Activated CD4-positive, alpha-beta T cell treated with anti-CD3 and anti-CD28 coated beads, Interleukin-2, amount 10 ng/mL, durations not matched to agents 7 days and 5 days (primary cell): Measurements from ENCODE around the gene RARG. TPM values are rescaled to one million over a fixed set of nuclear protein-coding genes. Genes with fewer than 3 reads are reported as not detected.
"Not testable (repeated sequence)": the region's sequence is repeated elsewhere in the genome, so short reads cannot be mapped to it uniquely, and the experiment has no call there.

ENCODE experiments used
- CTCF ChIA-PET: fragments of 350-600 bp; sonication (Branson Sonifier 250); formaldehyde crosslinking; loops from one replicate; lab custom pipeline; 2021; ENCODE audit warnings: antibody characterized with exemption; lab: Charles Lee
- POLR2A ChIA-PET: fragments of 350-600 bp; sonication (Branson Sonifier 250); formaldehyde crosslinking; loops from one replicate; lab custom pipeline; 2021; ENCODE audit warnings: antibody characterized with exemption; lab: Charles Lee
- DNase-seq: peaks from one replicate; pipeline ENCODE4 v3.0.0-alpha.2; 2020
- H3K27ac Mint-ChIP-seq: one replicate; pipeline ENCODE4 v1.8.0; 2021; ENCODE audit warnings: mild to moderate bottlenecking, moderate library complexity, mixed read lengths
- H3K27me3 Mint-ChIP-seq: one replicate; pipeline ENCODE4 v1.8.0; 2021; ENCODE audit warnings: mixed read lengths
- H3K36me3 Mint-ChIP-seq: one replicate; pipeline ENCODE4 v1.8.0; 2021; ENCODE audit warnings: low read depth, mixed read lengths
- H3K4me1 Mint-ChIP-seq: one replicate; pipeline ENCODE4 v1.8.0; 2021; ENCODE audit warnings: mixed read lengths
- H3K4me3 Mint-ChIP-seq: one replicate; pipeline ENCODE4 v1.8.0; 2021; ENCODE audit warnings: mild to moderate bottlenecking, moderate library complexity, mixed read lengths
- H3K9me3 Mint-ChIP-seq: one replicate; pipeline ENCODE4 v1.8.0; 2021; ENCODE audit warnings: mixed read lengths
- total RNA-seq, 2 experiments: library from RNA; stranded (reverse); gene quantifications; one replicate each; pipeline ENCODE4 v1.2.3, GENCODE V29; 2021

Gene RARG
- total RNA-seq, 2 experiments from 2014 or later = 58.3 to 59.7 TPM

- Mint-ChIP-seq H3K4me1 (peaks cover 59% of the 10 kb centered on the region), H3K9me3 (no peaks in the 10 kb centered on the region), H3K27ac (peak overlapping the region; percentile 95), H3K4me3 (peak overlapping the region; percentile 84), H3K36me3 (peaks cover 36% of the 10 kb centered on the region), H3K27me3 (no peaks in the 10 kb centered on the region)
- ChIA-PET POLR2A (interaction anchor here (0.8 kb wide), 1 partner anchor 19 kb away, joined by 4 read pairs; no protein-coding TSS in a partner anchor), CTCF (interaction anchor here (0.6 to 4.4 kb wide), 10 partner anchors 17 to 161 kb away, joined by 3 to 33 read pairs (median 4); partner anchors contain the start of genes AAAS and PFDN5)
- no peak for DNase-seq
Observed at GRCh38 chr12:53179687-53180219, 52.3 kb downstream of the RARG start.

- H3K9me3 Mint-ChIP-seq, DNase-seq, H3K27me3 Mint-ChIP-seq, POLR2A ChIA-PET: not testable (repeated sequence)
- CTCF ChIA-PET = interaction anchor here (0.6 to 4.4 kb wide), 6 partner anchors 18 to 311 kb away, joined by 3 to 33 read pairs (median 4); partner anchors contain the start of gene AAAS
- peak overlapping the region; percentile 84 for H3K4me3 Mint-ChIP-seq
- H3K4me1 Mint-ChIP-seq = peaks cover 52% of the 10 kb centered on the region
- peaks cover 28% of the 10 kb centered on the region for H3K36me3 Mint-ChIP-seq
- H3K27ac Mint-ChIP-seq = peak overlapping the region; percentile 95
Observed at GRCh38 chr12:53178803-53179202, 53.2 kb downstream of the RARG start.

GRCh38 chr12:53177447-53177846 lies 54.6 kb downstream of the RARG start:
- H3K9me3 Mint-ChIP-seq, POLR2A ChIA-PET, H3K27ac Mint-ChIP-seq, DNase-seq, H3K27me3 Mint-ChIP-seq, H3K4me3 Mint-ChIP-seq: not testable (repeated sequence)
- H3K4me1 Mint-ChIP-seq = peaks cover 41% of the 10 kb centered on the region
- peaks cover 16% of the 10 kb centered on the region for H3K36me3 Mint-ChIP-seq
- CTCF ChIA-PET = interaction anchor here (0.7 to 4.4 kb wide), 5 partner anchors 13 to 144 kb away, joined by 3 to 33 read pairs (median 3); no protein-coding TSS in a partner anchor

- Mint-ChIP-seq H3K4me1 (peaks cover 34% of the 10 kb centered on the region), H3K27me3 (no peaks in the 10 kb centered on the region), H3K4me3 (no peak overlapping the region), H3K9me3 (no peaks in the 10 kb centered on the region), H3K36me3 (peaks cover 9% of the 10 kb centered on the region), H3K27ac (no peak overlapping the region)
- POLR2A ChIA-PET = no interaction called here
- CTCF ChIA-PET = interaction anchor here (0.7 to 1.9 kb wide), 4 partner anchors 17 to 144 kb away, joined by 3 to 9 read pairs (median 3); no protein-coding TSS in a partner anchor
- no peak for DNase-seq
Observed at GRCh38 chr12:53176750-53177149, 55.3 kb downstream of the RARG start.

GRCh38 chr12:53174881-53175491 lies 57.0 kb downstream of the RARG start:
- Mint-ChIP-seq H3K27me3 (no peaks in the 10 kb centered on the region), H3K4me1 (peaks cover 26% of the 10 kb centered on the region), H3K27ac (no peak overlapping the region), H3K4me3 (no peak overlapping the region), H3K9me3 (no peaks in the 10 kb centered on the region), H3K36me3 (peaks cover 2% of the 10 kb centered on the region)
- POLR2A ChIA-PET = no interaction called here
- DNase-seq = no peak
- CTCF ChIA-PET = interaction anchor here (1.8 to 1.9 kb wide), 2 partner anchors 16 to 93 kb away, joined by 5 to 9 read pairs; partner anchors contain the start of gene ESPL1

GRCh38 chr12:53173085-53173715 lies 58.8 kb downstream of the RARG start:
- Mint-ChIP-seq H3K36me3 (peaks cover 2% of the 10 kb centered on the region), H3K27ac (no peak overlapping the region), H3K27me3 (no peaks in the 10 kb centered on the region), H3K4me1 (peaks cover 13% of the 10 kb centered on the region), H3K4me3 (no peak overlapping the region), H3K9me3 (no peaks in the 10 kb centered on the region)
- no peak for DNase-seq
- CTCF ChIA-PET = interaction anchor here (1.4 to 3.2 kb wide), 3 partner anchors 8 to 94 kb away, joined by 4 to 29 read pairs (median 5); partner anchors contain the start of genes CSAD and ESPL1
- POLR2A ChIA-PET = no interaction called here

- ChIA-PET CTCF (interaction anchor here (1.4 to 3.2 kb wide), 2 partner anchors 9 to 12 kb away, joined by 4 to 29 read pairs; partner anchors contain the start of gene CSAD), POLR2A (no interaction called here)
- peaks cover 13% of the 10 kb centered on the region for H3K4me1 Mint-ChIP-seq
- H3K27me3 Mint-ChIP-seq = no peaks in the 10 kb centered on the region
- no peak overlapping the region for H3K4me3 Mint-ChIP-seq
- H3K36me3 Mint-ChIP-seq = peaks cover 2% of the 10 kb centered on the region
- H3K9me3 Mint-ChIP-seq = no peaks in the 10 kb centered on the region
- DNase-seq = no peak
- H3K27ac Mint-ChIP-seq = no peak overlapping the region
Observed at GRCh38 chr12:53172352-53172751, 59.7 kb downstream of the RARG start.

- H3K36me3 Mint-ChIP-seq = peaks cover 2% of the 10 kb centered on the region
- CTCF ChIA-PET = interaction anchor here (1.4 to 3.2 kb wide), 3 partner anchors 9 to 37 kb away, joined by 3 to 29 read pairs (median 4); partner anchors contain the start of gene CSAD
- H3K27me3 Mint-ChIP-seq = no peaks in the 10 kb centered on the region
- DNase-seq = no peak
- H3K27ac Mint-ChIP-seq = peak overlapping the region; percentile 52
- no peaks in the 10 kb centered on the region for H3K9me3 Mint-ChIP-seq
- H3K4me3 Mint-ChIP-seq = no peak overlapping the region
- POLR2A ChIA-PET = no interaction called here
- peaks cover 11% of the 10 kb centered on the region for H3K4me1 Mint-ChIP-seq
Observed at GRCh38 chr12:53171725-53172329, 60.2 kb downstream of the RARG start.

- CTCF ChIA-PET = interaction anchor here (0.6 to 3.2 kb wide), 4 partner anchors 11 to 147 kb away, joined by 3 to 29 read pairs (median 3); no protein-coding TSS in a partner anchor
- H3K4me3 Mint-ChIP-seq = no peak overlapping the region
- peaks cover 2% of the 10 kb centered on the region for H3K36me3 Mint-ChIP-seq
- POLR2A ChIA-PET = no interaction called here
- H3K27ac Mint-ChIP-seq = peak overlapping the region; percentile 52
- no peaks in the 10 kb centered on the region for H3K9me3 Mint-ChIP-seq
- H3K27me3 Mint-ChIP-seq = no peaks in the 10 kb centered on the region
- no peak for DNase-seq
- peaks cover 11% of the 10 kb centered on the region for H3K4me1 Mint-ChIP-seq
Observed at GRCh38 chr12:53170876-53171724, 60.9 kb downstream of the RARG start.

- POLR2A ChIA-PET = no interaction called here
- no peaks in the 10 kb centered on the region for H3K36me3 Mint-ChIP-seq
- no peaks in the 10 kb centered on the region for H3K9me3 Mint-ChIP-seq
- CTCF ChIA-PET = interaction anchor here (1.1 to 1.7 kb wide), 2 partner anchors 38 to 148 kb away, joined by 3 read pairs; no protein-coding TSS in a partner anchor
- no peaks in the 10 kb centered on the region for H3K27me3 Mint-ChIP-seq
- peaks cover 4% of the 10 kb centered on the region for H3K4me1 Mint-ChIP-seq
- H3K27ac Mint-ChIP-seq = no peak overlapping the region
- H3K4me3 Mint-ChIP-seq = no peak overlapping the region
- DNase-seq = no peak
Observed at GRCh38 chr12:53170215-53170614, 61.8 kb downstream of the RARG start.

- ChIA-PET CTCF (no interaction called here), POLR2A (no interaction called here)
- no peaks in the 10 kb centered on the region for H3K4me1 Mint-ChIP-seq
- no peak overlapping the region for H3K4me3 Mint-ChIP-seq
- DNase-seq = no peak
- H3K9me3 Mint-ChIP-seq = no peaks in the 10 kb centered on the region
- H3K27ac Mint-ChIP-seq = no peak overlapping the region
- no peaks in the 10 kb centered on the region for H3K27me3 Mint-ChIP-seq
- H3K36me3 Mint-ChIP-seq = no peaks in the 10 kb centered on the region
Observed at GRCh38 chr12:53169644-53170043, 62.4 kb downstream of the RARG start.
